DMS79 (cell line): ENCODE results near the gene PPFIBP1.
A peak's percentile ranks its signal among the peaks of the same experiment; 100 is the strongest.
"Not testable (repeated sequence)": the region's sequence is repeated elsewhere in the genome, so short reads cannot be mapped to it uniquely, and the experiment has no call there.

ENCODE experiments used
- DNase-seq: peaks from one replicate; lab custom pipeline; 2025; lab: John Stamatoyannopoulos, UW

The PPFIBP1 gene

GRCh38 chr12:27542628-27543027 lies 18.6 kb downstream of the PPFIBP1 start:
- DNase-seq: no peak

- DNase-seq: not testable (repeated sequence)
These were observed 20.9 kb downstream of the PPFIBP1 start for GRCh38 chr12:27544858-27545257.

- DNase-seq: no peak
These were observed 21.7 kb downstream of the PPFIBP1 start for GRCh38 chr12:27545665-27546064.

DNA sequence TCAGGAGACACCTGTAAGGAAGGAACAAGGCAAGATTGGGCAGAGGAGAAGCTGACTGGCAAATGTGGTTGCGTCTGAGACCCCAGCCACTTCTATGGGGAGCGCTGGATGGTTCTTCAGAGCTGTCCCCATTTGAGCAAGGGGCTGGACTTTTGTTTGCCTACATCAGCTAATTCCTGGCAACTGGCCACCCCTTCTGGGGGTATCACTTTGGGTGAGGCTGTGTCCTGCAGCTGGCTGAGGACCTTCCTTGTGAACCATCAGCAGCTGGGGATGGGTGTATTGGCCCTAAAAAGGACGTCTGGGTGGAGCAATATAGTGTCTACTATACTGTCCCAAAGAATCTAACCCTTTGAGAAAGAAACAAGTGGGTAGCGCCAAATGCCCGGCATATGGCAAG lies 23.6 kb downstream of the PPFIBP1 start:
- DNase-seq: no peak

- peak; percentile 59 for DNase-seq
These were observed 24.5 kb downstream of the PPFIBP1 start for GRCh38 chr12:27548301-27549199.

GRCh38 chr12:27549236-27549800 lies 25.3 kb downstream of the PPFIBP1 start:
- DNase-seq: no peak

- peak; percentile 15 for DNase-seq
These were observed 26.0 kb downstream of the PPFIBP1 start for GRCh38 chr12:27549801-27550652.

DNA sequence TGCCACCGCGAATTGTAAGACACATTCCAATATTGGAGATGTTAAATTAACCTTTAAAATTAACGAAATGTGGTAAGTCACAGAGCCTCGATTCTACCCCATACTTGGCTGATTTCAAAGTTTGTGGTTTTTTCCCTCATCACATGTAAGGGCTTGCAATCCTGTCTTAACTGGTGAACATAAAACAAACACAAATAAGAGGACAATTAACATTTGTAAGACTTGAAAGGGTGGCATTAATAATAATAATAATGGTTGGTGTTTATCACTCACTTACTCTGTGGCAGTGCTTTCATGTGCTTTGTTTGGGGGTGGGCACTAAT lies 26.6 kb downstream of the PPFIBP1 start:
- no peak for DNase-seq

DNA sequence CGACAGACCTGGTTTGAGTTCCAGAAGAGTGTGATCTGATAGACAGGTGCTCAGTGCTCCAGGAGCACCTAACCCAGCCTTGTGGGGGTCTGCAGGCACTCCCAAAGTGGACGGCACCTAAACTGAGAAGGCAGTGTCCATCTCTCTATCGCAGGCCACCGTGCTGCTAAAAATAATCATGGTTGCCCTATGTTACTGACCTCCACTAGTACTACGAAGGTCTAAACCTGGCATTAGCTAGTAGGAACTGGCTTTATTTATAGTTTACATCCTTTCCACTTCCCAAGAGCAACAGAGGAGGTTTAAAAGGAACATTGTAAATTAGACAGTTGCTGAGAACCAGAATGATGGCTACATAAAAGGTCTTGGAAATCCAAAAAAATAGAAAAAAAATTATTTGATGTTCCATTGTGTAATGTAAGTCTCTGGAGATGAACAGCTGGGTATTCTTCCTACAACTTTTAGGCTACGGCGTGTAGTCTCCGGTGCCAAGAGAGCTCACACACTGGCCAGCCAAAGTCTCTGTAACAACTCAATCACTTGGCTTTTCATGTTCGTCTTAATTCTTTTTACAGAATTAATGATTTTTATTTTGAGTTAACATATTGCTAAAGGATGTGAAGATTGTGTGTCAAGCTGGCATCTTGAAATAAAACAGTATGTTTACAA lies 27.3 kb downstream of the PPFIBP1 start:
- no peak for DNase-seq

- DNase-seq: no peak
These were observed 28.2 kb downstream of the PPFIBP1 start for GRCh38 chr12:27552235-27552634.

DNA sequence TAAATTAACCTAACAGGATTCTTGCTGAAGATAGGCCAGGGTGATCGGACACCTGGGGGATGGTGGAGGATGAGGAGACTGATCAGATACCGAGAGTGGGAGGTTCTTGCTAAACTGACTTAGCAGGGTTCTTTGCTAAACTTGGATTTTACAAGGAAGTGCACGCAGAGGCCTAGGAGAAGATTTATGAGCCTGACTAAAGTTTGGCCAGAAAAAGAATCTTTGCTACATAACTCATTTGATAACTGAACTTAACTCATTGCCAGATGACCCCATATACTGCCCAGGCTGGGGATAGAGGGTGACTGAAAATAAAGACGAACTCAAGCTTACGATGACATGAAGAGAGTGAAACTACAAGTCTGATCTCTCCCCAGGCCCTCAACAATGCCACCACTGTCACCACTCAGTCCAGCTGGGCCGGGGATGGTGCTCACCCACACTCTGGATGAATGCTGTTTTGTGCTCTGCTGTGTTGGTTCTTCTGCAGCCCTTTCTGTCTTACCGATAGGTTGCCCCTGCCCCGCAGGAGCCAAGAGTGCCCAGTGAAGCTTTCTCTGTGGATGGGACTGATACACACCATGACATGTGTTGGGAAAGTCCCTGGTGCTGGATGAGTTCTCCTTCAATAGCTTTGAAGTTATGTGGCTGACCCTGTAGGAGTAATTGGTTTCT lies 29.0 kb downstream of the PPFIBP1 start:
- DNase-seq: no peak

- no peak for DNase-seq
These were observed 29.9 kb downstream of the PPFIBP1 start for GRCh38 chr12:27553941-27554340.

DNA sequence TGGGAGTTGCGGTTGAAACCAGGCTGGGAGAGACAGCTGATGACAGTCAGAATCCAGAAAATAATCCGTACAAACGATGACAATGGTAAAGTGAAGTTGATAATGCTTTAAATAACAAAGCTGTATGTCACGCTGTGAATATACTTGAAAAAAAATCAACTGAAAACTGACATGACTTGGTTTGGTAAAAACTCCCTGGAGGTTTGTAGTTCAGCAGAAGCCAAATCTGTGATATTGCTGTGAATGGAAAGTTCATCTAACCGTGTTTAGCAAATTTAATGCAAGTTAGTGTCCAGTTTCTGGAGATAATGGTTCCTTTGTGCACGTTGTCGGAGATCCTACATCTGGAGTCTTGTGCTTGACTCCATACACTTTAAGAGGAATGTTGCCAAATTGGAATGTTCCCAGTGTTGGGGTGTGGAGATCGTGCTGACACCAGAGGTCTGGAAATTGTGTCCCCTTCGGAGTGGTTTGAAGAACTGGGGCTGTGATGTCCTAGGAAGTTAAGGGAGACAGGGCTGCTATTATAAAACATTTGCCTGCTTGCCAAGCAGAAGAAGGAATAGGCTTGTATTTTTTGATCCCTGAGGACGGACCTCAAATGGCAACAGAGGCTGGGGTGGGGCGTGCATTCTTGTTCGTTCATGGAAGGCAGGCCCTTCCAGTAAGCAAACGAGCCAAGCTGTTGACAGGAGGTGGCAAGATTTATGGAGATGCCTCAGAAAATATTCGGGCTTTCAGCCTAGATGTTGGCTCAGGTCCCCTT lies 30.6 kb downstream of the PPFIBP1 start:
- DNase-seq: no peak

DNA sequence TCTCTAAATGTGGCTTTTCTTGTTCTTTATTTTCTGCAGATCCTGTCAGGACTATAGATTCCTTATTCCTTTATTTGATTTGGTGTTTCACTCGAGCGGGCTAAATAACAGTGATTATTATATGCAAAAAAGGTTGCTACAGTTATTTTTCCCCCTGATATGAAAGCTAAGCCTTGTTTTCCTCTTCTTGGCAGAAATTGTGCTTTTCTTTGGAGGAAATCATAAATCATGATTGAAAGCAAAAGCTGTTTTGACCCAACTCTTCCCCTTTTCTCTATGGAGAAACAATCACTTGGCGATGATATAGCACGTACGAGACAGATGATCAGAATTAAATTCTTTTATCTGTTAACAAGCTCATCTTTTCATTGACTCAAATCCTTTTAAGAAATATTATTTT lies 31.4 kb downstream of the PPFIBP1 start:
- no peak for DNase-seq

- no peak for DNase-seq
These were observed 32.1 kb downstream of the PPFIBP1 start for GRCh38 chr12:27555925-27556778.

GRCh38 chr12:27560126-27560525 lies 36.1 kb downstream of the PPFIBP1 start:
- DNase-seq: no peak

DNA sequence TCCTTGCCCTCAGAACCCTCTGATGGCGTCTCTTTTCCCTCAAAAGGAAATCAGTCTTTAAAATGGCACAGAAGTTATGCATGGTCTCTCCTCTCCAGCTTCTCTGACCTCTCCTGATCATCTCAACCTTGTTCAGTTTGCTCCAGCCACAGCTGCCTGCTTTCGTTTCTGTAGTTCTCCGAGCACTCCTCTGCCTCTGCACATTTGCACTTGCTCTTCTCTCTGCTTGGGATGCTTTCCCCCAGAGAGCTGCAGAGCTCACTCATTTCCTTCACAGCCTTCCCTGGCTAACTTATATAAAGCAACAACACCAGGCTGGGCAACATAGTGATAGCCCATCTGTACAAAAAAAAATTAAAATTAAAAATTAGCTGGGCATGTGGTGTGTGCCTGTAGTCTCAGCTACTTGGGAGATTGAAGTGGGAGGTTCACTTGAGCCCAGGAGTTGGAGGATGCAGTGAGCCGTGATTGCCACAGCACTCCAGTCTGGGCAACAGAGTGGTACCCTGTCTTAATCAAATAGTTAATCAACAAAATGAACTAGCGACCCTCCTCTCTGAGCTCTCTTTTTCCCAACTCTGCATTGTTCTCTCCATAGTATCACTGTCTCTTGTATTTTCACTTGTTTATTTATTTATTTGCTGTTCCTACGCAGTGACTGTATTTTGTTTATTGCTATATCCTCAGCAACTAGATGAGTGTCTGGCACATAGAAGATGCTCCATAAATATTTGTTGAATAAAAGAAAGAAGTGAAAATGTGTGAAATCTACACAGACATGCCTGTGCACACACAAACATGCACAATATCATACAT lies 37.7 kb downstream of the PPFIBP1 start:
- no peak for DNase-seq

GRCh38 chr12:27564612-27565213 lies 40.7 kb downstream of the PPFIBP1 start:
- no peak for DNase-seq

- DNase-seq: no peak
These were observed 42.2 kb downstream of the PPFIBP1 start for GRCh38 chr12:27566159-27566558.
